ENCODE data around the gene OR10H1. TPM values are rescaled to one million over a fixed set of nuclear protein-coding genes. Genes with fewer than 3 reads are reported as not detected.

OR10H1 gene
- polyA plus RNA-seq, 1 donor from 2014 or later = not detected

DNA sequence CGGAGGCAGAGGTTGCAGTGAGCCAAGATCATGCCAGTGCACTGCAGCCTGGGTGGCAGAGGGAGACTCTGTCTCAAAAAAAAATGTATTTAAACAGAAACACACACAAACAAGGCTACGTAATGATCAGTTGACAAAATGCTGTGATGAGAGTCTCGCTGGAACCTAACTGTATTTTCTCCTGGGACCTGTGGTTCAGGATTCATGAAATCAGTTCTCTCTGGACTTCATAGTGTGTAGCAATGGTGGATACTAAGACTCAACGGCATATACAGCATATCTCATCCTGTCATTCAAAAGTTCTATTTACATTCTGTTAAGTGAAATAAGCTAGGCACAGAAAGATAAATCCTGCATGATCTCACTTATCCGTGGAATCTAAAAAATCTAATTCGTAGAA, 45.1 kb upstream of the OR10H1 start:
- H3K36me3 ChIP-seq (ENCODE audit: insufficient read depth, low read length) = no peaks in the 10 kb centered on the region
- no peak overlapping the region for H3K9ac ChIP-seq (ENCODE audit: low read length)
- no peaks in the 10 kb centered on the region for H3K9me3 ChIP-seq (ENCODE audit: low read length)
- no peak overlapping the region for H3K4me2 ChIP-seq (ENCODE audit: low read length)
- H4K20me1 ChIP-seq (ENCODE audit: insufficient read depth) = no peaks in the 10 kb centered on the region
- no peaks in the 10 kb centered on the region for H3K9me2 ChIP-seq (ENCODE audit: insufficient read depth, low read length)
- H3K79me2 ChIP-seq (replicated peaks; ENCODE audit: insufficient read depth, low read length) = no peaks in the 10 kb centered on the region
- no peak overlapping the region for H3K4me3 ChIP-seq (ENCODE audit: low read length)
- H3K27ac ChIP-seq (ENCODE audit: low read length) = no peak overlapping the region
- H3K27me3 ChIP-seq (ENCODE audit: insufficient read depth, low read depth, low read length) = no peaks in the 10 kb centered on the region
- TF ChIP-seq RAD21 (conservative IDR thresholded peaks at IDR 0.05) = no peak
- no peak for TF ChIP-seq SMC3 (conservative IDR thresholded peaks at IDR 0.05; ENCODE audit: poor library complexity)
- TF ChIP-seq, protein P1, sequence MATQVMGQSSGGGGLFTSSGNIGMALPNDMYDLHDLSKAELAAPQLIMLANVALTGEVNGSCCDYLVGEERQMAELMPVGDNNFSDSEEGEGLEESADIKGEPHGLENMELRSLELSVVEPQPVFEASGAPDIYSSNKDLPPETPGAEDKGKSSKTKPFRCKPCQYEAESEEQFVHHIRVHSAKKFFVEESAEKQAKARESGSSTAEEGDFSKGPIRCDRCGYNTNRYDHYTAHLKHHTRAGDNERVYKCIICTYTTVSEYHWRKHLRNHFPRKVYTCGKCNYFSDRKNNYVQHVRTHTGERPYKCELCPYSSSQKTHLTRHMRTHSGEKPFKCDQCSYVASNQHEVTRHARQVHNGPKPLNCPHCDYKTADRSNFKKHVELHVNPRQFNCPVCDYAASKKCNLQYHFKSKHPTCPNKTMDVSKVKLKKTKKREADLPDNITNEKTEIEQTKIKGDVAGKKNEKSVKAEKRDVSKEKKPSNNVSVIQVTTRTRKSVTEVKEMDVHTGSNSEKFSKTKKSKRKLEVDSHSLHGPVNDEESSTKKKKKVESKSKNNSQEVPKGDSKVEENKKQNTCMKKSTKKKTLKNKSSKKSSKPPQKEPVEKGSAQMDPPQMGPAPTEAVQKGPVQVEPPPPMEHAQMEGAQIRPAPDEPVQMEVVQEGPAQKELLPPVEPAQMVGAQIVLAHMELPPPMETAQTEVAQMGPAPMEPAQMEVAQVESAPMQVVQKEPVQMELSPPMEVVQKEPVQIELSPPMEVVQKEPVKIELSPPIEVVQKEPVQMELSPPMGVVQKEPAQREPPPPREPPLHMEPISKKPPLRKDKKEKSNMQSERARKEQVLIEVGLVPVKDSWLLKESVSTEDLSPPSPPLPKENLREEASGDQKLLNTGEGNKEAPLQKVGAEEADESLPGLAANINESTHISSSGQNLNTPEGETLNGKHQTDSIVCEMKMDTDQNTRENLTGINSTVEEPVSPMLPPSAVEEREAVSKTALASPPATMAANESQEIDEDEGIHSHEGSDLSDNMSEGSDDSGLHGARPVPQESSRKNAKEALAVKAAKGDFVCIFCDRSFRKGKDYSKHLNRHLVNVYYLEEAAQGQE (IDR thresholded peaks at IDR 0.05; ENCODE audit: borderline replicate concordance) = no peak
- no peak for TF ChIP-seq EP300 (conservative IDR thresholded peaks at IDR 0.05; ENCODE audit: poor library complexity, severe bottlenecking)
- no peak for TF ChIP-seq MXI1 (conservative IDR thresholded peaks at IDR 0.05; ENCODE audit: poor library complexity, severe bottlenecking)
- TF ChIP-seq CTCF (IDR thresholded peaks at IDR 0.05; ENCODE audit: poor library complexity, severe bottlenecking) = no peak
- no peak for TF ChIP-seq EZH2 (IDR thresholded peaks at IDR 0.05; ENCODE audit: borderline replicate concordance, insufficient read depth, low read length, poor library complexity, severe bottlenecking)
- TF ChIP-seq TAF1 (IDR thresholded peaks at IDR 0.05; ENCODE audit: low read depth) = no peak
- TF ChIP-seq POLR2AphosphoS5 (IDR thresholded peaks at IDR 0.05) = no peak
- H2AFZ ChIP-seq (ENCODE audit: low read depth, low read length) = no peak overlapping the region
- no peaks in the 10 kb centered on the region for H3F3A ChIP-seq (ENCODE audit: insufficient read depth, low read length, poor library complexity, severe bottlenecking)

GRCh38 chr19:15859187-15859586, 43.7 kb upstream of the OR10H1 start:
- Histone ChIP-seq H3K4me3 (ENCODE audit: low read length) (no peak overlapping the region), H3K4me2 (ENCODE audit: low read length) (no peak overlapping the region), H3K9me3 (ENCODE audit: low read length) (no peaks in the 10 kb centered on the region), H3F3A (ENCODE audit: insufficient read depth, low read length, poor library complexity, severe bottlenecking) (no peaks in the 10 kb centered on the region), H4K20me1 (ENCODE audit: insufficient read depth) (no peaks in the 10 kb centered on the region), H3K9me2 (ENCODE audit: insufficient read depth, low read length) (no peaks in the 10 kb centered on the region), H3K9ac (ENCODE audit: low read length) (no peak overlapping the region), H3K36me3 (ENCODE audit: insufficient read depth, low read length) (no peaks in the 10 kb centered on the region), H3K79me2 (replicated peaks; ENCODE audit: insufficient read depth, low read length) (no peaks in the 10 kb centered on the region), H2AFZ (ENCODE audit: low read depth, low read length) (no peak overlapping the region), H3K27ac (ENCODE audit: low read length) (no peak overlapping the region), H3K27me3 (ENCODE audit: insufficient read depth, low read depth, low read length) (no peaks in the 10 kb centered on the region)
- TF ChIP-seq CTCF (IDR thresholded peaks at IDR 0.05; ENCODE audit: poor library complexity, severe bottlenecking) = no peak
- no peak for TF ChIP-seq POLR2AphosphoS5 (IDR thresholded peaks at IDR 0.05)
- TF ChIP-seq MXI1 (conservative IDR thresholded peaks at IDR 0.05; ENCODE audit: poor library complexity, severe bottlenecking) = no peak
- TF ChIP-seq RAD21 (conservative IDR thresholded peaks at IDR 0.05) = no peak
- no peak for TF ChIP-seq SMC3 (conservative IDR thresholded peaks at IDR 0.05; ENCODE audit: poor library complexity)
- no peak for TF ChIP-seq TAF1 (IDR thresholded peaks at IDR 0.05; ENCODE audit: low read depth)
- TF ChIP-seq, protein P1 (IDR thresholded peaks at IDR 0.05; ENCODE audit: borderline replicate concordance) = no peak
- TF ChIP-seq EP300 (conservative IDR thresholded peaks at IDR 0.05; ENCODE audit: poor library complexity, severe bottlenecking) = no peak
- TF ChIP-seq EZH2 (IDR thresholded peaks at IDR 0.05; ENCODE audit: borderline replicate concordance, insufficient read depth, low read length, poor library complexity, severe bottlenecking) = no peak
